ENCODE data around the gene FEN1.

DNA sequence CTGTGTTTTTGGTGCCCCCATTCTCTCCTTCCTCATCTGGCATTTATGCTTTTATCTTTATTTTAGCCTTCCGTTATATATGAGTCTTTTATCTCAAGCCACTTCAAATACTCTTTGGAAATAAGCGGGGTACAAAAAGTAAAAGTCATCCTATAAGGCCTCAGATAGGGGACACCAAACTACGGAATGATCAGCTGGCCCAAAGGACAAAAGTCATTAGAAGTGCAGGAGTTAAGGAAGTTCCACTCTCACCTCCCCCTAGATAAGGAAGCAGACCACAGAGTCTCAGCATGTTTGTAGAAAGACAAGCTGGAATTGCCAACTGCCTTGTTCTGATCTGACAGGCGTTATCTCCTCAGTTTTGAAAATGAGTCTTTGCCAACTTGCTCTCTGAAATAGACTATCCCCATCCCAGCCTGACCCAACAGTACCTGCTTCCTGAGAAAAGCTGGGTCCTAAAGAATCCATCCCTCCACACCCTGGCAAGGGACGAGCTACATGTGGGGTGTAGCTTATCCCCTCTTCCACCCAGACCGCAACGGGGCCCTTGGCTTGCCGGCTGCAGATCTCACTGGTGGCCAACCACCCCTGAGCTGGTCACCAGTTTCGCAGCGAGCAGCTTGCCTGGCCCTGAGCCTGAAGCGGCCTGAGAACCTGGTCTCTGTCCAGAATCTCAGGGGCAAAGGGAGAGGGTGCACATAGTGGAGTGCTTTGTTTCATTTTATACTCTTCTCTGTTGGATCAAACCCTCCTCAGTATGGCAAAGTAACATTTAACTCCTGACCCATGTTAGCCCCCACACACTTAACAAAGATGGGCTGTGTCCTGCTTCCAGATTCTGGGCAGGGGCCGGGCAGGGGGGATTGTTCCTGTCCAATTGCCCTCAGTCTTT is 49.2 kb downstream of the FEN1 start:
- TF ChIP-seq EZH2 (IDR thresholded peaks at IDR 0.05; ENCODE audit: low read length, missing control alignments) (no peak), CTCF (conservative IDR thresholded peaks at IDR 0.05 in 1 of 2, IDR thresholded peaks at IDR 0.05 in 1 of 2; ENCODE audit: low read depth in 1 of 2, low read length in 2 of 2) (no peak)

Measured in fibroblast of lung (primary cell).